ENCODE data around the gene SNED1.

The SNED1 gene

DNA sequence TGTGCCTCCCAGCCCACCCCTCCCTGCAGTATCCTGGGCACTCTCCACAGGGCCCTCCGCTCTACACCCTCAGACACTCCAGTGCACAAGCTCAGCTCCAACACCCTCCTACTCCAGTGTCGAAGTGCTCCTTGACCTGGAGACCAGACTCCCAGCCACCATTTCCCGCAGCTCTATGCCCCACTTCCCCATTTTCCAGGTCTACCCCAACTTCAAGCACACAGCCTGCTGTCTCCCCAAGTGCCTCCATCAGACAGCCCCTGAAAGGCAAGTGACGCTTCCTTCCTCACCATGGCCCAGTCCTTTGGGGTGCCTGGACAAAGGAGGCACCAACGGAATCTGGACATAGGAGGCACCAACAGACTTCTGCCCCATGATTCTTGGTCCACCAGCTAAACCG lies 143.6 kb downstream of the SNED1 start:
- TF ChIP-seq CTCF (conservative IDR thresholded peaks at IDR 0.05), result no peak

GRCh38 chr2:241142593-241142992 lies 144.2 kb downstream of the SNED1 start:
- TF ChIP-seq CTCF (conservative IDR thresholded peaks at IDR 0.05), result no peak
- H3K27ac ChIP-seq, result no peak overlapping the region

More for the DNA sequence above, 143.6 kb downstream of the SNED1 start:
- no peak overlapping the region for H3K27ac ChIP-seq
